ENCODE measurements around the gene OR5AN1. TPM values are rescaled to one million over a fixed set of nuclear protein-coding genes. Genes with fewer than 3 reads are reported as not detected.

Gene OR5AN1, protein sequence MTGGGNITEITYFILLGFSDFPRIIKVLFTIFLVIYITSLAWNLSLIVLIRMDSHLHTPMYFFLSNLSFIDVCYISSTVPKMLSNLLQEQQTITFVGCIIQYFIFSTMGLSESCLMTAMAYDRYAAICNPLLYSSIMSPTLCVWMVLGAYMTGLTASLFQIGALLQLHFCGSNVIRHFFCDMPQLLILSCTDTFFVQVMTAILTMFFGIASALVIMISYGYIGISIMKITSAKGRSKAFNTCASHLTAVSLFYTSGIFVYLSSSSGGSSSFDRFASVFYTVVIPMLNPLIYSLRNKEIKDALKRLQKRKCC
- 0.44 and 0.56 TPM in 2 replicates for total RNA-seq (2013; cell fraction: nucleolus; rRNA removed)
- total RNA-seq (2014; rRNA removed) (not detected in 2 replicates), total RNA-seq (2014; rRNA removed; fragmentation: Illumina TruSeq; extraction: Trizol) (not detected in 2 replicates), total RNA-seq (2021) (not detected in 2 replicates), polyA plus RNA-seq (2011; rRNA removed) (not detected in 2 replicates), polyA plus RNA-seq (2014; fragmentation: Illumina TruSeq; extraction: Trizol) (not detected in 2 replicates), polyA plus RNA-seq (2014; fragmentation: Nextera tagmentation; extraction: Ambion mirVana) (not detected), polyA plus RNA-seq (2014; rRNA removed) (not detected in 2 replicates), polyA plus RNA-seq (2016; fragmentation: Nextera tagmentation; extraction: Ambion mirVana) (not detected), polyA minus RNA-seq (2011; rRNA and poly(A)+ RNA removed) (not detected in 2 replicates), Bru-seq, nascent RNA (percentile 6 among the genes with signal in this experiment), BruChase-seq, experiment 1, labeled RNA remaining after a 6-hour chase (not detected), BruChase-seq, experiment 2, labeled RNA remaining after a 2-hour chase (percentile 13 among the genes with signal in this experiment)
- polyA plus RNA-seq (2011; ENCODE audit: low read depth): not detected
- not detected in 2 replicates for polyA plus RNA-seq (2011; cell fraction: cytosol; rRNA removed)
- not detected in 2 replicates for polyA plus RNA-seq (2011; cell fraction: nucleus; rRNA removed)
- polyA plus RNA-seq (2012): not detected in 2 replicates
- not detected in 2 replicates for polyA minus RNA-seq (2011; cell fraction: cytosol; rRNA and poly(A)+ RNA removed)
- polyA minus RNA-seq (2011; cell fraction: nucleus; rRNA and poly(A)+ RNA removed): under 0.01 TPM in 1 of 2 replicates, not detected in the other
- long read RNA-seq, experiment 1: 0 reads
- long read RNA-seq, experiment 2: 0 reads

DNA sequence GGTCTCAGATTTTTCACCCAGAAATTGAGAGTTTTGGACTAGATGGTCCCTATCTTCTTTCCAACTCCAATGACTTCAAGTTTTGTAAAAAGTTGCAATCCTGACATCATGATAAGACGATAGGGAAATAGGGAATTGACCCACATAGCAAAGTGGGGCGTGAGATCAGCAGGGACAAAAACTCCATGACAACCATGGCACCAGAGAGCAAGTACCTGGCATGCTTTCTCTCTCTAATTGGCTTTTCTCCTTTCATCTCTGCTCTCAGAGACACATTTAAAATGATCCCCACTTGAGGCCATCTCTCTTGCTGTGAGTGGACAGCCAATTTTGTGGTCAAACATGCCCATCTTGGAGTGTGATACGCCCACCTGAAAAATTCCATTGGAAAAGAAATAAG is at the start of gene OR5AN1:
Gene OR5AN1 (plus strand): TSS at position 301 of the 400 bp plus-strand sequence. CDS start 5,564 bp downstream, outside the sequence.
- intact Hi-C loops (cut with micrococcal nuclease; ENCODE audit: unreplicated experiment): no loop called here
- no peak for ATAC-seq

More for the DNA sequence above, at the start of gene OR5AN1:
- H4K20me1 ChIP-seq (ENCODE audit: control insufficient read depth, insufficient read depth): no peaks in the 10 kb centered on the region
- no peak for FAIRE-seq
- no peaks in the 10 kb centered on the region for H3K79me2 ChIP-seq (ENCODE audit: control insufficient read depth, insufficient read depth, low read length)
- BruUV-seq (replicated peaks): no TSS peak
- H3K9ac ChIP-seq (ENCODE audit: control insufficient read depth, insufficient read depth, low read length): no peak within 1 kb of the TSS
- no peaks in the 10 kb centered on the region for H3K4me1 ChIP-seq (ENCODE audit: control insufficient read depth, insufficient read depth, low read length)
- RAD21 ChIA-PET (ENCODE audit: unreplicated experiment): no interaction called here
- no peak within 1 kb of the TSS for H3K4me2 ChIP-seq (ENCODE audit: control insufficient read depth, insufficient read depth)
- H3K4me3 ChIP-seq: no peak within 1 kb of the TSS
- TF ChIP-seq, protein P1, sequence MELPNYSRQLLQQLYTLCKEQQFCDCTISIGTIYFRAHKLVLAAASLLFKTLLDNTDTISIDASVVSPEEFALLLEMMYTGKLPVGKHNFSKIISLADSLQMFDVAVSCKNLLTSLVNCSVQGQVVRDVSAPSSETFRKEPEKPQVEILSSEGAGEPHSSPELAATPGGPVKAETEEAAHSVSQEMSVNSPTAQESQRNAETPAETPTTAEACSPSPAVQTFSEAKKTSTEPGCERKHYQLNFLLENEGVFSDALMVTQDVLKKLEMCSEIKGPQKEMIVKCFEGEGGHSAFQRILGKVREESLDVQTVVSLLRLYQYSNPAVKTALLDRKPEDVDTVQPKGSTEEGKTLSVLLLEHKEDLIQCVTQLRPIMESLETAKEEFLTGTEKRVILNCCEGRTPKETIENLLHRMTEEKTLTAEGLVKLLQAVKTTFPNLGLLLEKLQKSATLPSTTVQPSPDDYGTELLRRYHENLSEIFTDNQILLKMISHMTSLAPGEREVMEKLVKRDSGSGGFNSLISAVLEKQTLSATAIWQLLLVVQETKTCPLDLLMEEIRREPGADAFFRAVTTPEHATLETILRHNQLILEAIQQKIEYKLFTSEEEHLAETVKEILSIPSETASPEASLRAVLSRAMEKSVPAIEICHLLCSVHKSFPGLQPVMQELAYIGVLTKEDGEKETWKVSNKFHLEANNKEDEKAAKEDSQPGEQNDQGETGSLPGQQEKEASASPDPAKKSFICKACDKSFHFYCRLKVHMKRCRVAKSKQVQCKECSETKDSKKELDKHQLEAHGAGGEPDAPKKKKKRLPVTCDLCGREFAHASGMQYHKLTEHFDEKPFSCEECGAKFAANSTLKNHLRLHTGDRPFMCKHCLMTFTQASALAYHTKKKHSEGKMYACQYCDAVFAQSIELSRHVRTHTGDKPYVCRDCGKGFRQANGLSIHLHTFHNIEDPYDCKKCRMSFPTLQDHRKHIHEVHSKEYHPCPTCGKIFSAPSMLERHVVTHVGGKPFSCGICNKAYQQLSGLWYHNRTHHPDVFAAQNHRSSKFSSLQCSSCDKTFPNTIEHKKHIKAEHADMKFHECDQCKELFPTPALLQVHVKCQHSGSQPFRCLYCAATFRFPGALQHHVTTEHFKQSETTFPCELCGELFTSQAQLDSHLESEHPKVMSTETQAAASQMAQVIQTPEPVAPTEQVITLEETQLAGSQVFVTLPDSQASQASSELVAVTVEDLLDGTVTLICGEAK (IDR thresholded peaks at IDR 0.05; ENCODE audit: borderline replicate concordance): no peak
- TF ChIP-seq POU2F2 (IDR thresholded peaks at IDR 0.05; ENCODE audit: borderline replicate concordance, low read depth, low read length) (no peak), SP1 (IDR thresholded peaks at IDR 0.05; ENCODE audit: low read depth, low read length) (no peak)
- no peaks in the 10 kb centered on the region for H3K36me3 ChIP-seq (ENCODE audit: control insufficient read depth in 2 of 2, insufficient read depth in 2 of 2, low read length in 1 of 2)
- no peaks in the 10 kb centered on the region for H3K27me3 ChIP-seq (replicated peaks in 1 of 2; ENCODE audit: control insufficient read depth in 2 of 2, insufficient read depth in 2 of 2, low read length in 1 of 2)
- no peak within 1 kb of the TSS for H3K27ac ChIP-seq (ENCODE audit: control insufficient read depth, insufficient read depth)
- SMC1A ChIA-PET (ENCODE audit: uncharacterized antibody, unreplicated experiment): no interaction called here
- no peak for DNase-seq (ENCODE audit: low read depth, low spot score)
- 0% methylated on average over 3 of the region's 3 CpGs for WGBS (ENCODE audit: insufficient coverage, insufficient replicate concordance, low lambda C conversion rate, missing lambda C conversion rate)
- H3K9me3 ChIP-seq (replicated peaks; ENCODE audit: control insufficient read depth, insufficient read depth, low read length): no peaks in the 10 kb centered on the region
- CTCF ChIA-PET: no interaction called here
- POLR2A ChIA-PET: no interaction called here
- in situ Hi-C loops (cut with MboI): no loop called here
- H2AFZ ChIP-seq (ENCODE audit: control insufficient read depth, low read depth, low read length): no peak within 1 kb of the TSS
